NCI-H1417 (cell line): ENCODE results near the gene GABRA5.
"Not testable (repeated sequence)": the region's sequence is repeated elsewhere in the genome, so short reads cannot be mapped to it uniquely, and the experiment has no call there.

Experiments
- DNase-seq, 3 experiments: peaks; one replicate each; lab custom pipeline; 2025; lab: John Stamatoyannopoulos, UW

GABRA5 gene

GRCh38 chr15:26877831-26878230, 11.0 kb downstream of the GABRA5 start:
- DNase-seq: peak in 1 of 3 experiments; percentile 22

GRCh38 chr15:26879706-26880105, 12.8 kb downstream of the GABRA5 start:
- DNase-seq: peak in 1 of 3 experiments; percentile 89

- DNase-seq: no peak
Observed at GRCh38 chr15:26882112-26882511, 15.2 kb downstream of the GABRA5 start.

- DNase-seq: no peak
Observed at GRCh38 chr15:26882616-26883365, 15.9 kb downstream of the GABRA5 start.

- no peak for DNase-seq
Observed at GRCh38 chr15:26883466-26883865, 16.6 kb downstream of the GABRA5 start.

DNA sequence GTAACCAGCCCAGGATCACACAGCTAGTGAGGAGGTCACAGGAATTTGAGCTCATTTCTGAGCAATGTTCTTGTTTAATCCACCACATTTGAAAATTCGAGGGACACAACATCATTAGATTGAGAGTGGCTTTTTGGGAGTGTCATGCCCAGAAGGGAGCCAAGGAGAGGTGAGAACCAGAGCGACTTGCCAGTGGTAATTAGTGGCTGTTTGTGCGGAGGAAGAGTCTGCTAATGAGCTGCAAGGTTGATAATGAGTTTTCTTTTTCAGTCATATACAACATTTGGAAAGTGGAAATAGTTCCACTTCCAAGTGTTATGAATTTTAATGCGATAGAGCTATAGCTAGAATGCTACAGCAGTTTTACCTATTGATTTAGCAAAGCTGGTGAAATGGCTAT, 19.7 kb downstream of the GABRA5 start:
- no peak for DNase-seq

DNA sequence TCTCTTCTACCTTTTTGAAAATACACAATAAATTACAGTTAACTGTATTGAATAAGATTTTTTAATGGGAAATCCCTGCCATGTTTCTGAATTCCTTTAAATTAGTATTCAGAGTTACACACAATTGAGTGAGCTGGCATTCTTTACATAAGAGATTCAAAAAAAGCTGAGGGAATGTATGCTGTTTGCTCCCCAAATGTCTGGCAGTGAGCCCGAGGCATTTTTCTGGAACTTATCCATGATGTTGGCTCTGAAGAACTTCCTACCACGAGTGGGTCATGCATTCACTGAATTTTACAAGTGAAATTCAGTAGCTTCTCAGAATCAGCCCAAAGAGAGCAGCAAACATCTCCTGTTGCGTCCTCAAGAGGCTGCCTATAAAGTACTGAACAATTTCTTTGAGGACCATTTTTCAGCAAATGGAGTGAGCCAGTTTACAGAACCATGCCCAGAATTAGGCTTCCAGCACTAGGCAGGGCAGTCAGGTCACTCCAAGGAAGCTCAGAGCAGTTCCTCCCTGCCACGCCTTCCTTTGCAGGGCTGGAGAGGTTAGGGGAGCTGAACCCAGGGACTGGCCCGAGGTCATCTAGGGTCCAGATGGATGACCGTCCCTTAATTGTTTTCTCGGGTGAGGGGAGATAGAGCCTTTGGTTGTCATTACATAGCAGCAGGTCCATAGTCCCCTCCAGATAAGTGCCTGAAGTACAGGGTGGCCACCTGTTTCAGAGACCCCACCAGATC, 21.2 kb downstream of the GABRA5 start:
- no peak for DNase-seq

DNA sequence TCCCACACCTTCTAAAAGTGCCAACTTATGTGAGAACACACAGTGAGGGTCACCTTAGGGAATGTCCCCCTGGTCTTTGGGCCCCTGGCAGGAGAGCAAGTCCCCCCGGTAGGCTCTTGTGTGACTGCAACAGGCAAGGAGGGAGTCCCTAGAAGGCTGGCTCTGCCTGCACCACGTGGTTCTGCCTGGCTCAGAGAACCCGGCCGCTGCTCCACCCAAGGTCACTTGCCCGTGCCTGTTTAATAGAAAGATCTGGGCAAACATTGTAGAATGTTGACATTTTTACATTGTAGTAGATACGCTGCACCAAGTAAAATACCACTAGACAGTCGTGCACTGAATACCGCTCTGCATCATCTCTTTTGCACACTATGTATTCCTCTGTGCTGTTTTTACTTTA, 21.9 kb downstream of the GABRA5 start:
- DNase-seq: peak in 2 of 3 experiments; percentile 25 to 55

DNA sequence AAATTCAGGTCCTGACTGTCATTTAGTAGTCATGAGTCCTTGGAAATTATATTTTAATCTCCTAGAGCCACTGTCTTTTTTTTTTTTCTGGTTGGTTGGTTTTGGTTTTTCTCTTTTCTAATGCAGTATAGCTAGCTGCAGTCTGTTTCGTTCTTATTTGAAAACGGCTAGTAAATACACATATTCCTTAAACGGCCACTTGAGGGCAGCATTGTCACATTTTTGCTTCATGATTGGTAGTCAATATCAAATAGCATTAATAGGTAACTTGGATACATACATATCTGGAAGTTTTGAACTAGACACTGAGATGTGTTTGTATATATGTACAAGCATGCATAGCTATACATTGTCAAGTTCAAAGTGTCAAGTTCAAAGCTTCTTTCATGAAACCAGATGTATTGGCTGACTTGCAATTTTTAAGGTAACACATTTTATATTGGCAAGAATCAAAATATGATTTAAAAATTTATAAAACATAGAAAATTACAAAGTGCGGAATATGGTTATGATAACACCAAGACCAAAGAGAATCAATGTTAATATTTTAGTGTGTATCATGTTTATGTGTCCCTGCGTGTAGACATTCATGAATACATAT, 22.5 kb downstream of the GABRA5 start:
- peak; percentile 45 to 92 (median 60) for DNase-seq

- DNase-seq: no peak
Observed at GRCh38 chr15:26890451-26890850, 23.6 kb downstream of the GABRA5 start.

DNA sequence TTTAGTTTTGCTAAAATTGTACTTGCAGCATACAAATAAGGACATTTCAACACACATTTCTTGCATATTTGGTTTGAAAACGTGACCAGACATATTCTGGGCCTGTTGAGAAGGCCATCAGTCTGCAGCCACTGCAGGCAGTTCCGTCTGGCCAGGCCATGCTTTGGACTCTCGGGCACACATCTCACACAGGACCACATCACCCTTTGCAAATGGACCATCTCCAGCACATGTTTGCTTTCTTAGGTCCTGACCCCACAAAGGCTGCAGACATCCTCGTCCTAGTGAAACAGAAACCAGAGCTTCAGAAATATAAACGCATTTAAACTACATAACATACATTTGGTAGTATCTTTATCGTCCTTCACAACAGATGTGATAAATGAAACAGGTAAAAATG, 24.1 kb downstream of the GABRA5 start:
- no peak for DNase-seq

DNA sequence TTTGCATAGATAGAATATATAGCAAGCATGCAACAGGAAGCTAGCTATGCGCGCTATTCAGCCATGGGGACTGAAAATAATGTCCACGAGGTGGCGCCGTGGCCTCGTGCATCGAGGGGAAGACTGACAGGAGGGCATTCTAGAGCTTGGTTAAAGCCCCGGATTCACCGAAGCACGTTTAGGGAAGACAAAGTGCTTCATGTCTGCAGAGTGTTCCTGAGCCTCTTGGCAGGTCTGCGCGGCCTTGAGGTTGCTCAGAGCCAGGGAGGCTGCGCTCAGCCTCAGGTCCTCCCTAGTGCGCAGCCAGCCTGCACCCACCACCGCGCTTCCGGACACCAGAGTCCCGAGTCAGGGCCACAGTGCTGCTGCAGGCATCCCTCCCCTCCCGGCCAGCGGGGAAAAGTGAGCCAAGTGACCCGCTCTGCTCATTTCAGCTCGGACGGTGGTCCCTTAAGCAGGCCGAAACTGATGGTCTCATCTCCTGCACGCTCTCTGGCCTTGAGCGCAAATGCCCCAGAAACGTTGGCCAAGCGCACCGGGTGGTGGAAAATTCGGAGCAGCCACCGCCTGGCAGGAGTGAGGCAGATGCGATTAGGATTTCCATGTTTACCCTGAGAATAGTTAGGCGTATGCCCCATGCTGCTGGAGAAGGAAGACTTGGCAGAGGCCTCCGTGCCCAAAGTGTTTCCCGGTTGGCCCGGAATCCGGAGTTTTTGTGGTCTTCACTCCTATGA, 24.8 kb downstream of the GABRA5 start:
- peak; percentile 78 to 92 (median 81) for DNase-seq

- no peak for DNase-seq
Observed at GRCh38 chr15:26892182-26892518, 25.3 kb downstream of the GABRA5 start.

GRCh38 chr15:26892678-26893077, 25.8 kb downstream of the GABRA5 start:
- DNase-seq: no peak

DNA sequence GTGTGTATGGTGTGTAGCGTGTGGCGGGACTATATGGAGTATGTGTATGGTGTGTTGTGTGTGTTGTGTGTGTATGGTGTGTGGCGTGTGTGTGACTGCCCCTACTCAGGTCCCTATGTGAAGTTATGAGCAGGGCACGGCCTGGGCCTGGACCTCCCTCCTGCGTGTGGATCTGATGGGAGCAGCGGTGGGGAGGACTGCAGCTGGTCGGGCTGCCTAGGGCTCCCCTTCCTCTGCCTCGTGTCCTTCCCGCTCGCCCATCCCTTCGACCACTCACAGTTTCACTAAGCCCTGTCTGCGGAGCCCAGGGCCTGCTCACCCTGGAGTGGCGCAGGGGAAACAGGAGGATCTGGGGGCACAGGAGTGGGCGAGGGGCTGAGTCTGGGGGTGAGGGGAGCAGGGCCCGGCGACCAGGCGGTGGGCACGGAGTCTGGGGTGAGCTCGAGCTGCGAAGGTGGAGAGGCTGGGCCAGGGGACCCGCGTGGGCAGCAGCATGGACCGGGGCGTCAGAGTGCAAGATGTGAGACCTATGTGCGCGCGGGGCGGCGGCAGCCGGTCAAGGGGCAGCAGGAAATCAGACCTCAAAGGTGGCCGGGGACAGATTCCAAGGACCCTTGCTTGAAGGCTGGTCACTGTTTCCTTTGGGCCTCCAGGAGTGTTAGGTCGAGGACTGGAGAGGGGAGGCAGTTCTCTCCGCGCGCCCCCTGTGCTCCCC, 26.6 kb downstream of the GABRA5 start:
- no peak for DNase-seq

DNA sequence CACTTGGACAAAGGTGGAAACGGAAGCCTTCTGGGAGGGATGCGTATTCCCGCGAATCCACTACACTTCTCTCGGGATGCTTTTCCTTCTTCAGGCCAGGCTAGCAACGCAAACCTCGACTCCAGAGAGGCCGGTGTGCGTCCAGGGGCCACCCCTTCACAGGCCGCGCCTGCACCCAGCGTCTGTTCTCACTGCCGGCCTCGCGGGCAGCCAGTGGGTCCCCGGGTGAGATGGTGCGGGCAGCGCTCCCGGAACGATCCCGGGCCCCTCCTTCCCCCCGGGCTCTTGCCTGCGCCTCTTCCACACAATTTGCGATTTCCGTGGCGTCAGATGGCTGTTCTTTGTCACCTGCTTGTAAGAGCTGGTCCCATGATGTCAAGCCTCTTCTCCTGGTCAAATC, 27.3 kb downstream of the GABRA5 start:
- no peak for DNase-seq

DNA sequence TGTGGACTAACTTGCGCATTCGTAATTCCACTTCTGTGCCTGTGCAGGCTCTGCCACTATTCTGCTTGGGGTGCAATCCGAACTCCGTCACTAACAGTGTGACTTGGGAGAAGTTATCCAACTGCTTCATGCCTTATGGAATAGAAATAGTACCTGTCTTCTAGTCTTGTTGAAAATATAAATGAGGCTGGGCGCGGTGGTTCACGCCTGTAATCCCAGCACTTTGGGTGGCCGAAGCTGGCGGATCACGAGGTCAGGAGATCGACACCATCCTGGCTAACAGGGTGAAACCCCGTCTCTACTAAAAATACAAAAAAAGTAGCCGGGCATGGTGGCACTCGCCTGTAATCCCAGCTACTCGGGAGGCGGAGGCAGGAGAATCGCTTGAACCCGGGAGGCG, 28.5 kb downstream of the GABRA5 start:
- DNase-seq: not testable (repeated sequence)

DNA sequence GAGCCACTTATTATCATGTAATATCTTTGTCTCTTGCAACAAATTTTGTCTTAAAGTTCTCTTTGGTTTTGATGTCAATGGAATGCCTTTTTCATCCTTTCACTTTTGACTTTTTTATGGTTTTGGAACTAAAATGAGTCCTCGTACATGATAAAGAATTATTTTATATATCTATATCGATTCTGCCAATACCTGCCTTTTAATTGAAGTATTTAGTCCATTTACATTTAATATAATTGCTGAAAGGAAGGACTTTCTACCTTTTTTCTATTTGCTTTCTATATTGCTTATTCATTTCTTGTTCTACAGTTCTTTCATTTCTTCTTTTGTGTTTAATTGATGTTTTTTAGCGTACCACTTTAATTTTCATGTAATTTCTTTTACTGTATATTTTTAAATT, 32.8 kb downstream of the GABRA5 start:
- no peak for DNase-seq

DNA sequence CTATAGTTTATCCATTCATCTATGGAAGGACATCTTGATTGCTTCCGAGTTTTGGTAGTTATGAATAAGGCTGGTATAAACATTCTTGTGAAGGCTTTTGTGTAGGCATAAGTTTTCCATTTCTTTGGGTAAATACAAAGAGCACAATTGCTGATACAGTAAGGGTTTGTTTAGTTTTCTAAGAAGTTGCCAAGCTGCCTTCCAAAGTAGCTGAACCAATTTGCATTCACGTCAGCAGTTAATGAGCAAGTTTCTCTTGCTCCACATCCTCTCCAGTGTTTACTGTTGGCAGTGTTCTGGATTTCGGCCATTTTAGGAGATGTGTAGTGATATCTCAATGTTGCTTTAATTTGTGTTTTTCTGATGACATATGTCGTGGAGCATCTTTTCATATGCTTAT, 34.2 kb downstream of the GABRA5 start:
- no peak for DNase-seq

DNA sequence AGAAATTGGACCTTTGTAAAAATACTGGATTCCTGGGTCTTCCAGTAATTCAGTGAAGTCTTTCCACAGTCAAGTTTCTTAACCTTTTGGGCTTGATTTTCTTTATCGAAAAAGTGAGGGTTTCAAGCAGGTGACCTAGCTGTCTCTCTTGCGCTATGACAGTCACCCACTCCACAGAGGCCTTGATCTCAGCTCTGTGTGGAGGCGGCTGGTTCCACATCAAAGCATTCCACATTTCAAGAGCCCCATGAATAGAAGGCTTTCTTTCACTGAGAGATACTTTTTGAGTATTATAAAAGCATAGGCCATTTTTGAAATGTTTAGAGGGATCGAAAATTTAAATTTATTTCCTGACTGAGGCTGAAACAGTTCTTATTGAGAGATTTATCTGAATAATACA, 43.9 kb downstream of the GABRA5 start:
- no peak for DNase-seq

- no peak for DNase-seq
Observed at GRCh38 chr15:26921433-26921832, 54.6 kb downstream of the GABRA5 start.

DNA sequence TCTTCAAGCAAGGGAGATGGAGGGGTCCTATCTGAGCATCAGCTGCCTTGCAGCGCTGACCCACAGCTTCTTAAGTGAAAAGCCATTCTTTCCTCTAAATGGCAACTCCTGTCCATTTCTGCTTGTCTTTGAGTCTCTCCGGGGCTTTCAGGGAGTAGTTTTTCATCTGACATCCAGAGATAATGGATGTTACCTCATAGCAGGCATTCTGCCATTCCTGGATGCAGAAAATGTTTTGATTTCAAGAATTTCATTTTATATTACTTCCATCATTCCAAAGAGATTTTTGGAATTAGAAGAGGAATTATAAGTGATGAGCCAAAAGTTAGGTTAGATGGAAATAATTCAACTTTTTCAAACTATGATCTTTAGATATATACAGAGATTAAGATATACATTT, 59.2 kb downstream of the GABRA5 start:
- DNase-seq: no peak
